Bronchial epithelial cell (primary cell): ENCODE measurements around the gene FRZB. TPM values are rescaled to one million over a fixed set of nuclear protein-coding genes. Genes with fewer than 3 reads are reported as not detected.

Experiments used
- DNase-seq: peaks from one replicate; pipeline ENCODE4 v3.0.0-alpha.2; 2010; ENCODE audit warnings: low read depth
- FAIRE-seq: peaks from 2 replicates; lab custom pipeline; 2011; peaks lifted over from hg19 to GRCh38; lab: Jason Lieb, UNC
- H3K27me3 ChIP-seq: 2 replicates; pipeline ENCODE4 v1.5.1; 2011; ENCODE audit warnings: low read length; ENCODE audit not compliant: control insufficient read depth, insufficient read depth
- H3K36me3 ChIP-seq: 2 replicates; pipeline ENCODE4 v1.5.1; 2011; ENCODE audit warnings: low read length; ENCODE audit not compliant: control insufficient read depth, insufficient read depth
- H3K4me3 ChIP-seq: 2 replicates; pipeline ENCODE4 v1.5.1; 2011; ENCODE audit warnings: mild to moderate bottlenecking, low read depth, low read length, control low read depth
- total RNA-seq: library from RNA; depleted of rRNA; stranded (reverse); fragments of >200 nt; gene quantifications from 2 replicates; pipeline ENCODE4 v1.2.1, GENCODE V29; 2014
- TF ChIP-seq, protein P1 (sequence below): IDR thresholded peaks from 2 replicates; pipeline ENCODE4 v1.5.1; 2011; ENCODE audit warnings: mild to moderate bottlenecking, moderate library complexity, low read length, control low read depth, inconsistent platforms; ENCODE audit not compliant: insufficient read depth, severe bottlenecking

The FRZB gene
- total RNA-seq, 1 donor from 2014 or later: 0.26 TPM

DNA sequence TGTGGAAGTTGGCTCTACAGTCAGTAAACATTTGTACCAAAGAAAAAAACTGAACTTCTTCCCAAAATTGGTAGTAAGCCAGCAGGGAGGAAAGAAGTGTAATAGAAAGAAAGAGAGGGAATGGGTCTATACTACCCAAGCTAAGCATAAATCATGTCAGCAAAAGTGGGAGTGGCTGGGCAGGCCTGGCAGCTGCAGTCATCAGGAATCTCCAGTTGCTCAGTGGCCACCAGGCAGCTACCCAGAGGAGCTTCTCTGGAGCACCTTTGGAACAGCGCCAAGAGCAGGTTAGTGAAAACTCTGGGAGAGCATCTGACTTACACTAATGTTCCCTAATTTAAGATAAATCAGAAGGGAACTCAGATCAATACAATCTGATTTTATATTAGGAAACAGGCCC is 14.3 kb downstream of the FRZB start:
- no peaks in the 10 kb centered on the region for H3K36me3 ChIP-seq
- no peak for DNase-seq
- no peaks in the 10 kb centered on the region for H3K27me3 ChIP-seq
- TF ChIP-seq, protein P1, sequence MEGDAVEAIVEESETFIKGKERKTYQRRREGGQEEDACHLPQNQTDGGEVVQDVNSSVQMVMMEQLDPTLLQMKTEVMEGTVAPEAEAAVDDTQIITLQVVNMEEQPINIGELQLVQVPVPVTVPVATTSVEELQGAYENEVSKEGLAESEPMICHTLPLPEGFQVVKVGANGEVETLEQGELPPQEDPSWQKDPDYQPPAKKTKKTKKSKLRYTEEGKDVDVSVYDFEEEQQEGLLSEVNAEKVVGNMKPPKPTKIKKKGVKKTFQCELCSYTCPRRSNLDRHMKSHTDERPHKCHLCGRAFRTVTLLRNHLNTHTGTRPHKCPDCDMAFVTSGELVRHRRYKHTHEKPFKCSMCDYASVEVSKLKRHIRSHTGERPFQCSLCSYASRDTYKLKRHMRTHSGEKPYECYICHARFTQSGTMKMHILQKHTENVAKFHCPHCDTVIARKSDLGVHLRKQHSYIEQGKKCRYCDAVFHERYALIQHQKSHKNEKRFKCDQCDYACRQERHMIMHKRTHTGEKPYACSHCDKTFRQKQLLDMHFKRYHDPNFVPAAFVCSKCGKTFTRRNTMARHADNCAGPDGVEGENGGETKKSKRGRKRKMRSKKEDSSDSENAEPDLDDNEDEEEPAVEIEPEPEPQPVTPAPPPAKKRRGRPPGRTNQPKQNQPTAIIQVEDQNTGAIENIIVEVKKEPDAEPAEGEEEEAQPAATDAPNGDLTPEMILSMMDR: no peak
- FAIRE-seq: no peak
- H3K4me3 ChIP-seq: no peak overlapping the region

GRCh38 chr2:182845794-182846417 is 20.5 kb downstream of the FRZB start:
- no peaks in the 10 kb centered on the region for H3K36me3 ChIP-seq
- no peak for FAIRE-seq
- no peak for DNase-seq
- TF ChIP-seq, protein P1: no peak
- H3K4me3 ChIP-seq: no peak overlapping the region
- H3K27me3 ChIP-seq: peaks cover 3% of the 10 kb centered on the region

DNA sequence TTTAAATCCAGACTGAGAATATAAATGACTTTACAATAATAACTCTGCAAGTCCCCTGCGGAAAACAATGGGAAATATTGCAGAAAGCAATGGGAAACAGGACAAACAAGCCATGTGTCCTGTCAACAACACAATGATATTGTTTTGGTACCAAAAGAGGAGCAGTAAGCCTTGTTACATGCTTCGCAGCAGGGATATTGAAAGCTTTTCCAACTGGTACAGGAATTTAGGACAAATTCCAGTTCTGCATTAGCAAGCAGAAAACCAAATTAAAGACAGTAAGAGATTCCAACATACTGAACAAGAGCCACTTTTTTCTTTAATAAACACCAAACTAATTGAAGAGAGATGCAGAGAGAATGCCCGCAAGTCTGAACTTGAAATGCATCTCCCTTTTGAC is 30.0 kb downstream of the FRZB start:
- DNase-seq (no peak), FAIRE-seq (no peak)
- H3K36me3 ChIP-seq: no peaks in the 10 kb centered on the region
- TF ChIP-seq, protein P1: no peak
- no peaks in the 10 kb centered on the region for H3K27me3 ChIP-seq
- no peak overlapping the region for H3K4me3 ChIP-seq

GRCh38 chr2:182834293-182834692 is 32.1 kb downstream of the FRZB start:
- no peak for DNase-seq
- Histone ChIP-seq H3K4me3 (no peak overlapping the region), H3K27me3 (no peaks in the 10 kb centered on the region), H3K36me3 (no peaks in the 10 kb centered on the region)
- no peak for FAIRE-seq
- TF ChIP-seq, protein P1: no peak

GRCh38 chr2:182833084-182833854 is 33.2 kb downstream of the FRZB start:
- Histone ChIP-seq H3K27me3 (no peaks in the 10 kb centered on the region), H3K36me3 (no peaks in the 10 kb centered on the region), H3K4me3 (no peak overlapping the region)
- no peak for DNase-seq
- TF ChIP-seq, protein P1: no peak
- no peak for FAIRE-seq
